Lung (tissue), 12 donors: ENCODE measurements around the gene STUM. TPM values are rescaled to one million over a fixed set of nuclear protein-coding genes. Genes with fewer than 3 reads are reported as not detected.

Source experiments
- ATAC-seq: fragments of 200-7000 bp; cut with Tn5 transposase; one replicate; pipeline ENCODE4 v1.9.1; 2020; ENCODE audit warnings: moderate number of reproducible peaks; ENCODE audit not compliant: insufficient read depth, low FRiP score
- DNase-seq, 3 donors: peaks; one replicate each; pipeline ENCODE4 v3.0.0-alpha.2; 2013 to 2017
- H3K27ac ChIP-seq, 2 donors: one replicate each; pipeline ENCODE4 v1.5.1; 2013; ENCODE audit warnings: mild to moderate bottlenecking in 2 of 2, moderate library complexity in 2 of 2, control low read depth in 1 of 2, inconsistent platforms in 1 of 2, low read depth in 1 of 2, low read length in 1 of 2
- H3K27me3 ChIP-seq, 3 donors: one replicate each; pipeline ENCODE4 v1.5.1; 2013; ENCODE audit warnings: low read length in 2 of 3; ENCODE audit not compliant: control insufficient read depth in 3 of 3, insufficient read depth in 3 of 3
- H3K36me3 ChIP-seq, 4 donors: one replicate each; pipeline ENCODE4 v1.5.1; 2013; ENCODE audit warnings: low read length in 4 of 4, mild to moderate bottlenecking in 1 of 4, moderate library complexity in 1 of 4; ENCODE audit not compliant: control insufficient read depth in 4 of 4, insufficient read depth in 4 of 4
- H3K4me1 ChIP-seq, 5 donors: one replicate each; pipeline ENCODE4 v1.5.1; 2013; ENCODE audit warnings: low read length in 5 of 5, mild to moderate bottlenecking in 2 of 5, moderate library complexity in 1 of 5; ENCODE audit not compliant: control insufficient read depth in 5 of 5, insufficient read depth in 5 of 5
- H3K4me3 ChIP-seq: one replicate; pipeline ENCODE4 v1.5.1; 2013; ENCODE audit warnings: mild to moderate bottlenecking, control low read depth, moderate library complexity
- H3K9ac ChIP-seq, 2 donors: one replicate each; pipeline ENCODE4 v1.5.1; 2013; ENCODE audit warnings: low read length in 2 of 2, control low read depth in 1 of 2; ENCODE audit not compliant: insufficient read depth in 1 of 2
- H3K9me3 ChIP-seq, 4 donors: one replicate each; pipeline ENCODE4 v1.5.1; 2013; ENCODE audit warnings: low read length in 3 of 4, mild to moderate bottlenecking in 1 of 4, moderate library complexity in 1 of 4; ENCODE audit not compliant: control insufficient read depth in 4 of 4, insufficient read depth in 3 of 4
- CTCF ChIP-seq: IDR thresholded peaks from 2 replicates; pipeline ENCODE4 v1.5.1; 2012; ENCODE audit warnings: mild to moderate bottlenecking; ENCODE audit errors: control extremely low read depth, extremely low read depth
- WGBS, 2 donors: extraction: QIAGEN DNeasy Blood & Tissue Kit; methylation state at CpG; one replicate each; pipeline ENCODE4 v1.1.7; 2013; 5-methylcytosine and 5-hydroxymethylcytosine counted together
- polyA plus RNA-seq, 2 donors: library from polyadenylated mRNA; stranded (reverse); fragments of 200-250 nt; gene quantifications; one replicate each; pipeline ENCODE4 v1.2.1, GENCODE V29; 2013
- total RNA-seq, 2 donors: library from RNA; depleted of rRNA in 1 of 2; stranded (reverse); fragments of >200 nt in 1 of 2; gene quantifications; one replicate each; pipeline ENCODE4 v1.2.1, GENCODE V29; 2014 to 2021
- donor health status: control.
- donor health status: control.
- donor health status: Bipolar disorder and iron deficiency.
- donor health status: healthy.
- donor health status: DM: yes; HTN: yes; CAD: no.

STUM gene
- total and polyA plus RNA-seq, 4 donors = 0.09 to 0.58 (median 0.48) TPM

GRCh38 chr1:226657895-226658545 lies 109.5 kb downstream of the STUM start:
- TF ChIP-seq CTCF = no peak
- H3K27ac ChIP-seq = no peak overlapping the region
- H3K9me3 ChIP-seq = no peaks in the 10 kb centered on the region
- H3K27me3 ChIP-seq = no peaks in the 10 kb centered on the region
- ATAC-seq = no peak
- no peak overlapping the region for H3K9ac ChIP-seq
- no peak for DNase-seq
- H3K4me1 ChIP-seq = peaks cover 14 to 70% (median 63%) of the 10 kb centered on the region in 5 donors
- WGBS, 2 donors = 85 to 86% methylated on average over 10 of the region's 10 CpGs
- no peak overlapping the region for H3K4me3 ChIP-seq
- no peaks in the 10 kb centered on the region for H3K36me3 ChIP-seq

- DNase-seq = no peak
- H3K4me3 ChIP-seq = no peak overlapping the region
- no peaks in the 10 kb centered on the region for H3K27me3 ChIP-seq
- no peaks in the 10 kb centered on the region for H3K36me3 ChIP-seq
- 92 to 93% methylated on average over 22 of the region's 22 CpGs for WGBS, 2 donors
- TF ChIP-seq CTCF = no peak
- no peaks in the 10 kb centered on the region for H3K9me3 ChIP-seq
- H3K9ac ChIP-seq = no peak overlapping the region
- ATAC-seq = no peak
- no peak overlapping the region for H3K27ac ChIP-seq
- H3K4me1 ChIP-seq = peaks cover 19 to 70% (median 60%) of the 10 kb centered on the region in 5 donors
These were observed 110.1 kb downstream of the STUM start for GRCh38 chr1:226658546-226659125.

Other genes starting within 250 kb of the STUM start
- 1 to 10 TPM; 2.6 to 9.7 TPM for gene LIN9, start 239.6 kb upstream of the STUM start, total RNA-seq
- 1 to 10 TPM; 1.4 to 2.3 TPM for gene LIN9, start 239.6 kb upstream of the STUM start, polyA plus RNA-seq
- 10 to 100 TPM; 55.1 to 76.4 TPM for gene PARP1, start 140.7 kb upstream of the STUM start, total RNA-seq
- 10 to 100 TPM; 17.2 to 47.0 TPM for gene PARP1, start 140.7 kb upstream of the STUM start, polyA plus RNA-seq
- gene ITPKB, start 190.5 kb downstream of the STUM start, total RNA-seq = 10 to 100 TPM; 42.8 to 46.6 TPM
- gene ITPKB, start 190.5 kb downstream of the STUM start, polyA plus RNA-seq = 10 to 100 TPM in 1 of 2 donors, 1 to 10 TPM in 1; 9.9 to 13.4 TPM